ENCODE data around the gene MYO5A. TPM values are rescaled to one million over a fixed set of nuclear protein-coding genes. Genes with fewer than 3 reads are reported as not detected.

The MYO5A gene
- total and polyA plus RNA-seq, 2 donors (not counting 1 experiment from before 2014, with no cell fraction given), result 12.2 to 44.4 TPM

DNA sequence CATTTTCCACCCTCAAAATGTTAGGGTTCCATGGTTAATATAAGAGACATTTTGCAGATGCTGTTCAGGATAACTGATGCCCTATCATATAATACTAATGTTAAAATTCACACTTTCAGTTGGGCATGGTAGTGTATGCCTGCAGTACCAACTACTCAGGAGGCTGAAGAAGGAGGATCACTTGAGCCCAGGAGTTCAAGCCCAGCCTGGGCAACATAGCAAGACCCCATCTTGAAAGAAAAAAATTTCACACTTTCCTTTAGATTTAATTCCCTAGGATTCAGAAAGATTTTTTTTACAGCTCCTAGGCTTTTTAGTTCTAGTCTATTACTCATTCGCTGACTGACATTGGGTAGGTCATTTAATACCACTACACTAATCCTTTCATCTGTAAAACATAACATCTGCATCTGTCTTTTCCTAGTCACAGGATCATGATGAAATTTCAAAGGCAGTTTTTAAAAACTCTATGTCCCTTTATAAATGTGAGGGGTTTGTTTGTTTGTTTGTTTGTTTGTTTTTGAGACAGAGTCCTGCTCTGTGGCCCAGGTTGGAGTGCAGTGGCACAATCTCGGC, 103.7 kb downstream of the MYO5A start:
- no peaks in the 10 kb centered on the region for H3K27me3 Mint-ChIP-seq
- no peaks in the 10 kb centered on the region for H3K27me3 ChIP-seq (replicated peaks in 1 of 4; ENCODE audit: control extremely low read depth in 1 of 4, control insufficient read depth in 3 of 4, insufficient read depth in 4 of 4, low read length in 3 of 4)
- no peaks in the 10 kb centered on the region for H3K9me3 ChIP-seq (ENCODE audit: control extremely low read depth in 1 of 3, control insufficient read depth in 2 of 3, insufficient read depth in 1 of 3, low read length in 2 of 3)
- H3K27ac ChIP-seq (ENCODE audit: low read length in 2 of 2), result no peak overlapping the region
- H3K4me1 Mint-ChIP-seq, result peaks cover 16% of the 10 kb centered on the region
- H3K79me2 ChIP-seq (ENCODE audit: control insufficient read depth, insufficient read depth, low read length), result peaks cover 4% of the 10 kb centered on the region
- POLR2A ChIA-PET, result no interaction called here
- no peak for DNase-seq
- H3K9ac ChIP-seq (ENCODE audit: low read length), result no peak overlapping the region
- intact Hi-C loops (cut with micrococcal nuclease), result no loop called here
- no peak overlapping the region for H3K4me2 ChIP-seq (replicated peaks; ENCODE audit: low read depth, low read length, poor library complexity, severe bottlenecking)
- peaks cover 6 to 8% of the 10 kb centered on the region in 2 donors for H3K4me1 ChIP-seq (ENCODE audit: control insufficient read depth in 2 of 2, insufficient read depth in 2 of 2, low read length in 2 of 2)
- no peak overlapping the region for H2AFZ ChIP-seq (ENCODE audit: insufficient read depth, low read depth, low read length, poor library complexity, severe bottlenecking)
- H3K4me3 Mint-ChIP-seq, result no peak overlapping the region
- H3K27ac Mint-ChIP-seq, result no peak overlapping the region
- H3K36me3 ChIP-seq (replicated peaks in 1 of 2; ENCODE audit: control extremely low read depth in 1 of 2, control insufficient read depth in 1 of 2, extremely low read depth in 1 of 2, insufficient read depth in 2 of 2, low read length in 1 of 2), result peaks cover 2 to 20% of the 10 kb centered on the region in 2 experiments
- H3K4me3 ChIP-seq (ENCODE audit: control extremely low read depth in 1 of 5, extremely low read depth in 1 of 5, insufficient read depth in 1 of 5, low read depth in 2 of 5, low read length in 4 of 5), result no peak overlapping the region
- 100% methylated on average over 1 of the region's 2 CpGs for WGBS (ENCODE audit: insufficient coverage)
- CTCF ChIA-PET, result no interaction called here
- H3K9me3 Mint-ChIP-seq (ENCODE audit: insufficient read depth), result no peaks in the 10 kb centered on the region
- no peak for ATAC-seq (ENCODE audit: low read depth)
- H4K20me1 ChIP-seq (ENCODE audit: control insufficient read depth, insufficient read depth, low read length, poor library complexity, severe bottlenecking), result no peaks in the 10 kb centered on the region
- TF ChIP-seq EZH2 (IDR thresholded peaks at IDR 0.05; ENCODE audit: borderline replicate concordance, insufficient read depth, low read depth, low read length, poor library complexity, severe bottlenecking), result no peak
- TF ChIP-seq, protein P1, sequence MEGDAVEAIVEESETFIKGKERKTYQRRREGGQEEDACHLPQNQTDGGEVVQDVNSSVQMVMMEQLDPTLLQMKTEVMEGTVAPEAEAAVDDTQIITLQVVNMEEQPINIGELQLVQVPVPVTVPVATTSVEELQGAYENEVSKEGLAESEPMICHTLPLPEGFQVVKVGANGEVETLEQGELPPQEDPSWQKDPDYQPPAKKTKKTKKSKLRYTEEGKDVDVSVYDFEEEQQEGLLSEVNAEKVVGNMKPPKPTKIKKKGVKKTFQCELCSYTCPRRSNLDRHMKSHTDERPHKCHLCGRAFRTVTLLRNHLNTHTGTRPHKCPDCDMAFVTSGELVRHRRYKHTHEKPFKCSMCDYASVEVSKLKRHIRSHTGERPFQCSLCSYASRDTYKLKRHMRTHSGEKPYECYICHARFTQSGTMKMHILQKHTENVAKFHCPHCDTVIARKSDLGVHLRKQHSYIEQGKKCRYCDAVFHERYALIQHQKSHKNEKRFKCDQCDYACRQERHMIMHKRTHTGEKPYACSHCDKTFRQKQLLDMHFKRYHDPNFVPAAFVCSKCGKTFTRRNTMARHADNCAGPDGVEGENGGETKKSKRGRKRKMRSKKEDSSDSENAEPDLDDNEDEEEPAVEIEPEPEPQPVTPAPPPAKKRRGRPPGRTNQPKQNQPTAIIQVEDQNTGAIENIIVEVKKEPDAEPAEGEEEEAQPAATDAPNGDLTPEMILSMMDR (IDR thresholded peaks at IDR 0.05), result no peak

DNA sequence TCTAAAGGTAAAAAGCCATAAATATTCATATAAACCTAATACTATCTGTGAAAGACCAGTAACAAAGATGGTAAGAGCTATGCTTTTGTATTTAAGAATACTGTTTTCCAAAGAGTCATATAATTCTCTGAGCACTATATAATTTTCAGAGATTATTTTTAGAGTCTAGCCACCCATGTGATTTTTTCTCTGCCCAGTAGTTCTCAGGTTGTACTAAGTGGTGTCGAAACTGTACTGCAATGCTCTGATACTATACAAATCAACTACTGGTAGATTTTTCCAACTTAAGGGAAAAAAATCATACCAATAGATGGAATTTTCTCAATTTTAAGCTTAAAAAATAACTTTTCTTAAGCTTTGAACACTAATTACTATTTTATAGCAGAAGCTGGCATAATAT, 104.8 kb downstream of the MYO5A start:
- no peak overlapping the region for H3K9ac ChIP-seq (ENCODE audit: low read length)
- no CpG with 5 or more reads among the region's 1 CpG for WGBS (ENCODE audit: insufficient coverage)
- H3K79me2 ChIP-seq (ENCODE audit: control insufficient read depth, insufficient read depth, low read length), result peaks cover 4% of the 10 kb centered on the region
- no peak overlapping the region for H3K4me2 ChIP-seq (replicated peaks; ENCODE audit: low read depth, low read length, poor library complexity, severe bottlenecking)
- H4K20me1 ChIP-seq (ENCODE audit: control insufficient read depth, insufficient read depth, low read length, poor library complexity, severe bottlenecking), result no peaks in the 10 kb centered on the region
- H3K36me3 ChIP-seq (replicated peaks in 1 of 2; ENCODE audit: control extremely low read depth in 1 of 2, control insufficient read depth in 1 of 2, extremely low read depth in 1 of 2, insufficient read depth in 2 of 2, low read length in 1 of 2), result peaks cover 2 to 23% of the 10 kb centered on the region in 2 experiments
- no peaks in the 10 kb centered on the region for H3K27me3 ChIP-seq (replicated peaks in 1 of 4; ENCODE audit: control extremely low read depth in 1 of 4, control insufficient read depth in 3 of 4, insufficient read depth in 4 of 4, low read length in 3 of 4)
- H3K4me1 Mint-ChIP-seq, result peaks cover 16% of the 10 kb centered on the region
- POLR2A ChIA-PET, result no interaction called here
- H3K27me3 Mint-ChIP-seq, result no peaks in the 10 kb centered on the region
- no peak for DNase-seq
- peaks cover 6 to 8% of the 10 kb centered on the region in 2 donors for H3K4me1 ChIP-seq (ENCODE audit: control insufficient read depth in 2 of 2, insufficient read depth in 2 of 2, low read length in 2 of 2)
- H3K4me3 Mint-ChIP-seq, result no peak overlapping the region
- H3K9me3 Mint-ChIP-seq (ENCODE audit: insufficient read depth), result no peaks in the 10 kb centered on the region
- H3K27ac Mint-ChIP-seq, result no peak overlapping the region
- H3K27ac ChIP-seq (ENCODE audit: low read length in 2 of 2), result no peak overlapping the region
- H2AFZ ChIP-seq (ENCODE audit: insufficient read depth, low read depth, low read length, poor library complexity, severe bottlenecking), result no peak overlapping the region
- H3K4me3 ChIP-seq (ENCODE audit: control extremely low read depth in 1 of 5, extremely low read depth in 1 of 5, insufficient read depth in 1 of 5, low read depth in 2 of 5, low read length in 4 of 5), result no peak overlapping the region
- intact Hi-C loops (cut with micrococcal nuclease), result no loop called here
- H3K9me3 ChIP-seq (ENCODE audit: control extremely low read depth in 1 of 3, control insufficient read depth in 2 of 3, insufficient read depth in 1 of 3, low read length in 2 of 3), result no peaks in the 10 kb centered on the region
- CTCF ChIA-PET, result interaction anchor here (0.6 kb wide), 1 partner anchor 381 kb away, joined by 6 read pairs; no protein-coding TSS in a partner anchor
- no peak for ATAC-seq (ENCODE audit: low read depth)
- no peak for TF ChIP-seq EZH2 (IDR thresholded peaks at IDR 0.05; ENCODE audit: borderline replicate concordance, insufficient read depth, low read depth, low read length, poor library complexity, severe bottlenecking)
- TF ChIP-seq, protein P1 (IDR thresholded peaks at IDR 0.05), result no peak

Measured in B cell (primary cell).